CD14-positive monocyte (primary cell): Measurements from ENCODE around the gene VASH1. TPM values are rescaled to one million over a fixed set of nuclear protein-coding genes. Genes with fewer than 3 reads are reported as not detected.

ENCODE experiments used
- DNase-seq, 3 donors: peaks; one replicate each; pipeline ENCODE4 v3.0.0-alpha.2; 2011 to 2022
- H2AFZ ChIP-seq: 2 replicates; pipeline ENCODE4 v1.6.0; 2012; ENCODE audit warnings: mild to moderate bottlenecking, low read depth, low read length, inconsistent platforms; ENCODE audit not compliant: insufficient read depth, poor library complexity, severe bottlenecking
- H3K27ac ChIP-seq, 2 donors: 1 replicate in 1 of 2; 2 replicates in 1 of 2; pipeline ENCODE4 v1.5.1; 2012 to 2013; ENCODE audit warnings: low read length in 2 of 2, control low read depth in 1 of 2, inconsistent platforms in 1 of 2, low read depth in 1 of 2, mild to moderate bottlenecking in 1 of 2
- H3K27me3 ChIP-seq, 2 donors: one replicate each; pipeline versions ENCODE4 v1.6.0 to v1.6.1; 2011 to 2013; ENCODE audit warnings: low read length in 2 of 2; ENCODE audit not compliant: control insufficient read depth in 2 of 2, insufficient read depth in 2 of 2
- H3K36me3 ChIP-seq, 2 donors: replicated peaks in 1 of 2; 1 replicate in 1 of 2; 2 replicates in 1 of 2; pipeline versions ENCODE4 v1.5.1 to v1.6.1; 2012 to 2013; ENCODE audit warnings: low read length in 2 of 2, control low read depth in 1 of 2, inconsistent platforms in 1 of 2, mild to moderate bottlenecking in 1 of 2; ENCODE audit not compliant: insufficient read depth in 2 of 2, control insufficient read depth in 1 of 2
- H3K4me1 ChIP-seq, 2 donors: 1 replicate in 1 of 2; 2 replicates in 1 of 2; pipeline versions ENCODE4 v1.5.1 to v1.6.1; 2012 to 2013; ENCODE audit warnings: low read length in 2 of 2, control low read depth in 1 of 2, inconsistent platforms in 1 of 2, mild to moderate bottlenecking in 1 of 2, moderate library complexity in 1 of 2; ENCODE audit not compliant: insufficient read depth in 2 of 2, control insufficient read depth in 1 of 2
- H3K4me2 ChIP-seq: replicated peaks from 2 replicates; pipeline ENCODE3; 2012; ENCODE audit warnings: low read length, moderate library complexity, mild to moderate bottlenecking; ENCODE audit not compliant: poor library complexity, severe bottlenecking; ENCODE audit errors: extremely low read depth
- H3K4me3 ChIP-seq, 3 experiments: fragments of 200-600 bp in 1 of 3; sonication (generic) in 1 of 3; replicated peaks in 1 of 3; 1 replicate in 2 of 3; 2 replicates in 1 of 3; pipeline ENCODE4 v1.5.1; 2011 to 2013; ENCODE audit warnings: low read length in 3 of 3, mild to moderate bottlenecking in 3 of 3, control low read depth in 2 of 3, low read depth in 2 of 3, inconsistent platforms in 1 of 3, moderate library complexity in 1 of 3
- H3K79me2 ChIP-seq: 2 replicates; pipeline ENCODE4 v1.6.0; 2012; ENCODE audit warnings: mild to moderate bottlenecking, control low read depth, inconsistent platforms, low read length, moderate library complexity; ENCODE audit not compliant: insufficient read depth
- H3K9ac ChIP-seq: 2 replicates; pipeline ENCODE4 v1.6.0; 2017; ENCODE audit warnings: low read length, mild to moderate bottlenecking; ENCODE audit not compliant: insufficient read depth, poor library complexity, severe bottlenecking
- H3K9me3 ChIP-seq, 2 donors: replicated peaks in 1 of 2; 1 replicate in 1 of 2; 2 replicates in 1 of 2; pipeline versions ENCODE4 v1.5.1 to v1.6.1; 2012 to 2013; ENCODE audit warnings: low read length in 2 of 2, control low read depth in 1 of 2; ENCODE audit not compliant: control insufficient read depth in 1 of 2, insufficient read depth in 1 of 2
- H4K20me1 ChIP-seq: 2 replicates; pipeline ENCODE4 v1.6.0; 2012; ENCODE audit warnings: mild to moderate bottlenecking, low read length, control low read depth, moderate library complexity; ENCODE audit not compliant: insufficient read depth
- H3K27ac Mint-ChIP-seq, 7 donors: one replicate each; pipeline ENCODE4 v1.8.0; 2020; ENCODE audit warnings: mild to moderate bottlenecking in 7 of 7, mixed read lengths in 7 of 7, moderate library complexity in 6 of 7, inconsistent platforms in 2 of 7
- H3K27me3 Mint-ChIP-seq, 3 donors: one replicate each; pipeline ENCODE4 v1.8.0; 2021 to 2022; ENCODE audit warnings: low read depth in 3 of 3, mild to moderate bottlenecking in 3 of 3, mixed read lengths in 3 of 3, moderate library complexity in 3 of 3, inconsistent platforms in 1 of 3
- H3K36me3 Mint-ChIP-seq, 2 donors: one replicate each; pipeline ENCODE4 v1.8.0; 2020; ENCODE audit warnings: mixed read lengths in 2 of 2, inconsistent platforms in 1 of 2, mild to moderate bottlenecking in 1 of 2
- H3K4me1 Mint-ChIP-seq: one replicate; pipeline ENCODE4 v1.8.0; 2020; ENCODE audit warnings: mild to moderate bottlenecking, mixed read lengths
- H3K4me3 Mint-ChIP-seq, 2 donors: one replicate each; pipeline ENCODE4 v1.8.0; 2020; ENCODE audit warnings: mild to moderate bottlenecking in 2 of 2, mixed read lengths in 2 of 2, moderate library complexity in 1 of 2
- H3K9me3 Mint-ChIP-seq, 7 donors: one replicate each; pipeline ENCODE4 v1.8.0; 2020 to 2022; ENCODE audit warnings: mixed read lengths in 7 of 7, mild to moderate bottlenecking in 6 of 7, moderate library complexity in 6 of 7, inconsistent platforms in 2 of 7
- CTCF ChIP-seq: fragments of 200-600 bp; IDR thresholded peaks from one replicate; pipeline ENCODE4 v1.8.0; 2022; ENCODE audit warnings: antibody characterized with exemption, mild to moderate bottlenecking
- WGBS: methylation state at CpG from one replicate; pipeline ENCODE4 v1.1.5; 2013; ENCODE audit warnings: missing lambda C conversion rate; ENCODE audit not compliant: insufficient coverage; 5-methylcytosine and 5-hydroxymethylcytosine counted together
- intact Hi-C, 2 donors: fragments of 100-400 bp; cut with micrococcal nuclease; formaldehyde crosslinking; loops; one replicate each; pipeline versions ENCODE4 v1.15.0 to v1.15.1; 2023
- polyA plus RNA-seq, 3 donors: library from polyadenylated mRNA; depleted of rRNA in 1 of 3; unstranded in 2 of 3; stranded (reverse) in 1 of 3; fragments of 300-500 nt in 2 of 3; fragments of >200 nt in 1 of 3; fragmentation: Illumina TruSeq in 2 of 3; gene quantifications; 1 replicate in 2 of 3; 2 replicates in 1 of 3; pipeline ENCODE4 v1.2.3, GENCODE V29; 2012 to 2021

The VASH1 gene
- polyA plus RNA-seq, 3 donors = 2.5 to 10.5 (median 3.3) TPM

- Histone ChIP-seq H3K4me2 (no peak overlapping the region), H3K36me3 (peaks cover 67 to 82% of the 10 kb centered on the region in 2 donors), H3K9me3 (no peaks in the 10 kb centered on the region), H3K4me3 (no peak overlapping the region), H3K79me2 (no peaks in the 10 kb centered on the region), H3K27ac (no peak overlapping the region), H3K27me3 (no peaks in the 10 kb centered on the region), H4K20me1 (no peaks in the 10 kb centered on the region), H3K9ac (no peak overlapping the region), H2AFZ (no peak overlapping the region), H3K4me1 (peaks cover 10 to 12% of the 10 kb centered on the region in 2 donors)
- peak overlapping the region in 1 of 7 donors; percentile 20 for H3K27ac Mint-ChIP-seq
- H3K9me3 Mint-ChIP-seq = no peaks in the 10 kb centered on the region
- intact Hi-C loops = no loop called here
- no peak for DNase-seq
- WGBS = 83% methylated on average over 1 of the region's 2 CpGs
- no peak overlapping the region for H3K4me3 Mint-ChIP-seq
- H3K36me3 Mint-ChIP-seq = peaks cover 72 to 94% of the 10 kb centered on the region in 2 donors
- no peaks in the 10 kb centered on the region for H3K27me3 Mint-ChIP-seq
- TF ChIP-seq CTCF = no peak
- peaks cover 31% of the 10 kb centered on the region for H3K4me1 Mint-ChIP-seq
Observed at GRCh38 chr14:76786601-76787000, 25.3 kb downstream of the VASH1 start.

- no peak overlapping the region for H3K9ac ChIP-seq
- no peak for TF ChIP-seq CTCF
- intact Hi-C loops = no loop called here
- no peak overlapping the region for H3K4me2 ChIP-seq
- no peak overlapping the region for H3K4me3 Mint-ChIP-seq
- no peaks in the 10 kb centered on the region for H3K4me1 ChIP-seq
- DNase-seq = no peak
- H3K27me3 Mint-ChIP-seq = peaks cover 0 to 1% (median 0%) of the 10 kb centered on the region in 3 donors
- H4K20me1 ChIP-seq = no peaks in the 10 kb centered on the region
- H3K27me3 ChIP-seq = no peaks in the 10 kb centered on the region
- WGBS = no CpG with 5 or more reads among the region's 2 CpGs
- H3K27ac ChIP-seq = no peak overlapping the region
- no peaks in the 10 kb centered on the region for H3K4me1 Mint-ChIP-seq
- H3K27ac Mint-ChIP-seq = no peak overlapping the region
- H2AFZ ChIP-seq = no peak overlapping the region
- H3K9me3 ChIP-seq = no peaks in the 10 kb centered on the region
- H3K4me3 ChIP-seq = no peak overlapping the region
- H3K36me3 ChIP-seq = peaks cover 52 to 81% of the 10 kb centered on the region in 2 donors
- no peaks in the 10 kb centered on the region for H3K9me3 Mint-ChIP-seq
- peaks cover 75 to 87% of the 10 kb centered on the region in 2 donors for H3K36me3 Mint-ChIP-seq
- no peaks in the 10 kb centered on the region for H3K79me2 ChIP-seq
Observed at GRCh38 chr14:76792422-76792821, 31.2 kb downstream of the VASH1 start.
